K562 (cell line): ENCODE results near the gene ZNF563. TPM values are rescaled to one million over a fixed set of nuclear protein-coding genes. Genes with fewer than 3 reads are reported as not detected.
A peak's percentile ranks its signal among the peaks of the same experiment; 100 is the strongest.

Experiments used
- AFF1 ChIP-seq, 2 experiments: fragments of 450-650 bp; IDR thresholded peaks; 2 replicates each; pipeline ENCODE4 v1.6.1; 2018; ENCODE audit warnings: mild to moderate bottlenecking in 2 of 2, low read depth in 1 of 2; ENCODE audit not compliant: partially characterized antibody in 2 of 2
- ARID2 ChIP-seq: fragments of 450-650 bp; IDR thresholded peaks from 2 replicates; pipeline ENCODE4 v1.6.1; 2017; ENCODE audit warnings: antibody characterized with exemption, mild to moderate bottlenecking
- BHLHE40 ChIP-seq: IDR thresholded peaks from 2 replicates; pipeline ENCODE4 v1.6.1; 2011; ENCODE audit warnings: low read length, improper control_type of control experiment
- CBFB ChIP-seq: sonication (generic); formaldehyde crosslinking; IDR thresholded peaks from 2 replicates; pipeline ENCODE4 v1.4.0; 2020; ENCODE audit warnings: mild to moderate bottlenecking, missing genetic modification reagents
- CLOCK ChIP-seq: fragments of 250-450 bp; sonication (Bioruptor Pico); IDR thresholded peaks from 2 replicates; pipeline ENCODE4 v1.4.0; 2020; ENCODE audit warnings: mild to moderate bottlenecking, moderate library complexity, borderline replicate concordance
- CSDE1 ChIP-seq, 2 experiments: fragments of 450-650 bp; IDR thresholded peaks; 2 replicates each; pipeline ENCODE4 v1.6.1; 2016; ENCODE audit warnings: mild to moderate bottlenecking in 1 of 2
- FOSL1 ChIP-seq: fragments of 200-800 bp; sonication (Bioruptor generic); conservative IDR thresholded peaks from 2 replicates; pipeline ENCODE4 v1.6.1; 2016; ENCODE audit warnings: missing genetic modification characterization, missing compliant biosample characterization
- MBD1 ChIP-seq: fragments of 250-450 bp; sonication (Bioruptor Pico); IDR thresholded peaks from 2 replicates; pipeline ENCODE4 v1.8.0; 2022; ENCODE audit warnings: inconsistent platforms
- NR4A1 ChIP-seq, 2 experiments: fragments of 250-450 bp in 1 of 2; fragments of 450-650 bp in 1 of 2; sonication (Bioruptor Pico) in 1 of 2; IDR thresholded peaks; 2 replicates each; pipeline versions ENCODE4 v1.4.0 to v1.6.1; 2016 to 2020; ENCODE audit warnings: mild to moderate bottlenecking in 2 of 2, missing compliant biosample characterization in 1 of 2, missing genetic modification characterization in 1 of 2, moderate library complexity in 1 of 2
- PCBP2 ChIP-seq: fragments of 200-400 bp; formaldehyde crosslinking; IDR thresholded peaks from 2 replicates; pipeline ENCODE4 v1.6.1; 2018; ENCODE audit warnings: low read length, low read depth, mild to moderate bottlenecking, moderate library complexity; ENCODE audit not compliant: poor library complexity, severe bottlenecking
- RBBP5 ChIP-seq: fragments of 200-600 bp; sonication (generic); IDR thresholded peaks from 2 replicates; pipeline ENCODE4 v1.6.1; 2012; ENCODE audit warnings: borderline replicate concordance, mild to moderate bottlenecking, low read length, control low read depth, inconsistent platforms; ENCODE audit not compliant: insufficient read depth, poor library complexity, severe bottlenecking
- RBM15 ChIP-seq: fragments of 200-400 bp; formaldehyde crosslinking; IDR thresholded peaks from 2 replicates; pipeline ENCODE4 v1.6.1; 2018; ENCODE audit warnings: mild to moderate bottlenecking, low read length, moderate library complexity; ENCODE audit not compliant: insufficient read depth
- RBM39 ChIP-seq: fragments of 200-400 bp; formaldehyde crosslinking; optimal IDR thresholded peaks from 2 replicates; pipeline ENCODE3; 2018; ENCODE audit warnings: low read depth, low read length
- YBX1 ChIP-seq: fragments of 450-650 bp; IDR thresholded peaks from 2 replicates; pipeline ENCODE4 v1.7.1; 2016; ENCODE audit warnings: mild to moderate bottlenecking
- ZKSCAN3 ChIP-seq: fragments of 250-450 bp; sonication (Bioruptor Pico); IDR thresholded peaks from 2 replicates; pipeline ENCODE4 v1.4.0; 2020
- ZNF165 ChIP-seq: fragments of 250-450 bp; sonication (Bioruptor Pico); IDR thresholded peaks from 2 replicates; pipeline ENCODE4 v1.4.0; 2020; ENCODE audit warnings: borderline replicate concordance
- ZNF263 ChIP-seq: sonication (generic); formaldehyde crosslinking; IDR thresholded peaks from 2 replicates; pipeline ENCODE4 v1.8.0; 2022; ENCODE audit warnings: mild to moderate bottlenecking, missing genetic modification reagents, borderline replicate concordance
- ZNF766 ChIP-seq: fragments of 200-800 bp; sonication (Bioruptor generic); conservative IDR thresholded peaks from 2 replicates; pipeline ENCODE4 v1.6.1; 2016; ENCODE audit warnings: missing genetic modification characterization, missing compliant biosample characterization
- ZNF77 ChIP-seq: fragments of 250-450 bp; sonication (Bioruptor Pico); IDR thresholded peaks from 2 replicates; pipeline ENCODE4 v1.5.0; 2020
- polyA plus RNA-seq, 8 experiments: library from polyadenylated mRNA; depleted of rRNA in 4 of 8; stranded (reverse) in 5 of 8; unstranded in 3 of 8; fragments of >200 nt; fragmentation: Nextera tagmentation in 2 of 8; fragmentation: Illumina TruSeq in 1 of 8; extraction: Ambion mirVana in 2 of 8; extraction: Trizol in 1 of 8; gene quantifications; 2 replicates each; pipeline versions ENCODE4 v1.2.1 to v1.2.3, GENCODE V29; 2011 to 2014; ENCODE audit warnings: inconsistent platforms in 1 of 8, missing spikeins in 1 of 8
- total RNA-seq, 7 experiments: library from RNA; depleted of rRNA in 6 of 7; stranded (reverse); fragments of >200 nt in 6 of 7; fragmentation: Illumina TruSeq in 2 of 7; extraction: Trizol in 2 of 7; gene quantifications; 2 replicates each; pipeline versions ENCODE4 v1.2.1 to v1.2.3, GENCODE V29; 2011 to 2021; ENCODE audit warnings: low replicate concordance in 1 of 7

The ZNF563 gene
- total and polyA plus RNA-seq, 9 of the 15 experiments (the other 6 are each of a cell fraction or from before 2014, with no cell fraction given): 0.37 to 2.9 (median 0.74) TPM

GRCh38 chr19:12294249-12295158 lies 38.9 kb downstream of the ZNF563 start, which contains the start of gene ZNF44 (continued):
- TF ChIP-seq ZNF77 (CRISPR knock-in tag) (no peak), ZKSCAN3 (CRISPR knock-in tag) (no peak), RBM39 (no peak), CBFB (no peak), BHLHE40 (no peak), RBBP5 (no peak), AFF1 (IDR thresholded peaks at IDR 0.05; ENCODE audit: low read depth in 1 of 2, partially characterized antibody in 2 of 2) (no peak), ZNF263 (CRISPR knock-in tag) (no peak), ZNF165 (CRISPR knock-in tag) (no peak), ZNF766 (no peak), RBM15 (no peak), ARID2 (no peak), FOSL1 (tag) (0 out of 2 replicates have a peak, but pooled peaks have one; percentile 30), CSDE1 (IDR thresholded peaks at IDR 0.05) (no peak), YBX1 (no peak), PCBP2 (no peak), CLOCK (CRISPR knock-in tag) (no peak), MBD1 (CRISPR knock-in tag) (no peak), NR4A1 (CRISPR knock-in tag; IDR thresholded peaks at IDR 0.05) (no peak), NR4A1 (tag; IDR thresholded peaks at IDR 0.05) (no peak)
